Activated B cell treated with CpG ODN at 0.5 μM for 24 hours (primary cell): ENCODE results near the gene SMAD9. TPM values are rescaled to one million over a fixed set of nuclear protein-coding genes. Genes with fewer than 3 reads are reported as not detected.
"Not testable (repeated sequence)": the region's sequence is repeated elsewhere in the genome, so short reads cannot be mapped to it uniquely, and the experiment has no call there.

ENCODE experiments used
- ATAC-seq: fragments of 200-7000 bp; cut with Tn5 transposase; one replicate; pipeline ENCODE4 v1.10.0; 2021; ENCODE audit warnings: low read depth, mild to moderate bottlenecking, moderate library complexity
- CTCF ChIA-PET: fragments of 350-600 bp; sonication (Branson Sonifier 250); formaldehyde crosslinking; loops from one replicate; lab custom pipeline; 2021; ENCODE audit warnings: antibody characterized with exemption; lab: Charles Lee
- POLR2A ChIA-PET: fragments of 350-600 bp; sonication (Branson Sonifier 250); formaldehyde crosslinking; loops from one replicate; lab custom pipeline; 2021; ENCODE audit warnings: antibody characterized with exemption; lab: Charles Lee
- DNase-seq: peaks from one replicate; pipeline ENCODE4 v3.0.0; 2022
- H3K27ac Mint-ChIP-seq: one replicate; pipeline ENCODE4 v1.8.0; 2020; ENCODE audit warnings: mixed read lengths
- H3K27me3 Mint-ChIP-seq: one replicate; pipeline ENCODE4 v1.8.0; 2021; ENCODE audit warnings: mixed read lengths
- H3K36me3 Mint-ChIP-seq: one replicate; pipeline ENCODE4 v1.8.0; 2021; ENCODE audit warnings: low read depth, mixed read lengths
- H3K4me1 Mint-ChIP-seq: one replicate; pipeline ENCODE4 v1.8.0; 2021; ENCODE audit warnings: mixed read lengths
- H3K4me3 Mint-ChIP-seq: one replicate; pipeline ENCODE4 v1.8.0; 2020; ENCODE audit warnings: mild to moderate bottlenecking, mixed read lengths
- H3K9me3 Mint-ChIP-seq: one replicate; pipeline ENCODE4 v1.8.0; 2020; ENCODE audit warnings: mixed read lengths
- intact Hi-C: fragments of 100-400 bp; cut with micrococcal nuclease; formaldehyde crosslinking; loops from one replicate; pipeline ENCODE4 v1.15.1; 2024
- total RNA-seq: library from RNA; stranded (reverse); gene quantifications from 2 replicates; pipeline ENCODE4 v1.2.3, GENCODE V29; 2022
- TF ChIP-seq, protein P1 (sequence below): fragments of 200-600 bp; IDR thresholded peaks from one replicate; pipeline ENCODE4 v1.8.0; 2022; ENCODE audit warnings: antibody characterized with exemption, mild to moderate bottlenecking

Gene SMAD9
- total RNA-seq, 1 donor from 2014 or later = not detected

- Mint-ChIP-seq H3K27me3 (peaks cover 23% of the 10 kb centered on the region), H3K27ac (no peak overlapping the region), H3K36me3 (no peaks in the 10 kb centered on the region), H3K4me3 (no peak overlapping the region), H3K4me1 (no peaks in the 10 kb centered on the region), H3K9me3 (no peaks in the 10 kb centered on the region)
- POLR2A ChIA-PET = no interaction called here
- TF ChIP-seq, protein P1, sequence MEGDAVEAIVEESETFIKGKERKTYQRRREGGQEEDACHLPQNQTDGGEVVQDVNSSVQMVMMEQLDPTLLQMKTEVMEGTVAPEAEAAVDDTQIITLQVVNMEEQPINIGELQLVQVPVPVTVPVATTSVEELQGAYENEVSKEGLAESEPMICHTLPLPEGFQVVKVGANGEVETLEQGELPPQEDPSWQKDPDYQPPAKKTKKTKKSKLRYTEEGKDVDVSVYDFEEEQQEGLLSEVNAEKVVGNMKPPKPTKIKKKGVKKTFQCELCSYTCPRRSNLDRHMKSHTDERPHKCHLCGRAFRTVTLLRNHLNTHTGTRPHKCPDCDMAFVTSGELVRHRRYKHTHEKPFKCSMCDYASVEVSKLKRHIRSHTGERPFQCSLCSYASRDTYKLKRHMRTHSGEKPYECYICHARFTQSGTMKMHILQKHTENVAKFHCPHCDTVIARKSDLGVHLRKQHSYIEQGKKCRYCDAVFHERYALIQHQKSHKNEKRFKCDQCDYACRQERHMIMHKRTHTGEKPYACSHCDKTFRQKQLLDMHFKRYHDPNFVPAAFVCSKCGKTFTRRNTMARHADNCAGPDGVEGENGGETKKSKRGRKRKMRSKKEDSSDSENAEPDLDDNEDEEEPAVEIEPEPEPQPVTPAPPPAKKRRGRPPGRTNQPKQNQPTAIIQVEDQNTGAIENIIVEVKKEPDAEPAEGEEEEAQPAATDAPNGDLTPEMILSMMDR = no peak
- ATAC-seq (no peak), DNase-seq (no peak)
- CTCF ChIA-PET = interaction anchor here (0.6 kb wide), 1 partner anchor 52 kb away, joined by 3 read pairs; no protein-coding TSS in a partner anchor
- intact Hi-C loops = no loop called here
Observed at GRCh38 chr13:36887758-36888521, 32.1 kb downstream of the SMAD9 start.

DNA sequence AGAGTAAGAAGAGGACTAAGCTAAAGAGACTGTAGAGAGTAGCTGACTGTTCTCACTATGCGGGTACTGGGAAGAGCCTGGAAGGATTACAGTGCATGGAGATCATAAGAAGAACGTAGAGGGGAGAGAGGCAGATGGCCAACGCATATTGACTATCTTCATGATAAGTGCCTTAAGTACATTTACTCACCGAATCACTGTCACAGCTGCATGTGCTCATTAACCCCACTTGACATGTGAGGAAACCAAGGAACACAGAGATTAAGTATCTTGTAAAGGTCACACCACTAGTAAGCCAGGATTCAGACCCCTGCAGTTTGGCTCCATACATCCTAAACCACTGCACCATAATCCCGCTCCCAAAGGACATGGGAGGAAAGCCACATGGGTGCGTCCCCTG is 34.1 kb downstream of the SMAD9 start:
- H3K9me3 Mint-ChIP-seq = no peaks in the 10 kb centered on the region
- DNase-seq (no peak), ATAC-seq (no peak)
- no peaks in the 10 kb centered on the region for H3K36me3 Mint-ChIP-seq
- no peak overlapping the region for H3K27ac Mint-ChIP-seq
- no peak overlapping the region for H3K4me3 Mint-ChIP-seq
- H3K4me1 Mint-ChIP-seq = no peaks in the 10 kb centered on the region
- intact Hi-C loops = no loop called here
- TF ChIP-seq, protein P1 = no peak
- ChIA-PET POLR2A (no interaction called here), CTCF (no interaction called here)
- peaks cover 22% of the 10 kb centered on the region for H3K27me3 Mint-ChIP-seq

- TF ChIP-seq, protein P1 = no peak
- H3K9me3 Mint-ChIP-seq = no peaks in the 10 kb centered on the region
- CTCF ChIA-PET = no interaction called here
- H3K36me3 Mint-ChIP-seq = no peaks in the 10 kb centered on the region
- H3K4me3 Mint-ChIP-seq = no peak overlapping the region
- H3K4me1 Mint-ChIP-seq = no peaks in the 10 kb centered on the region
- H3K27me3 Mint-ChIP-seq = peaks cover 25% of the 10 kb centered on the region
- DNase-seq = no peak
- no peak for ATAC-seq
- intact Hi-C loops = no loop called here
- POLR2A ChIA-PET = no interaction called here
- H3K27ac Mint-ChIP-seq = no peak overlapping the region
Observed at GRCh38 chr13:36884235-36884634, 35.8 kb downstream of the SMAD9 start.

DNA sequence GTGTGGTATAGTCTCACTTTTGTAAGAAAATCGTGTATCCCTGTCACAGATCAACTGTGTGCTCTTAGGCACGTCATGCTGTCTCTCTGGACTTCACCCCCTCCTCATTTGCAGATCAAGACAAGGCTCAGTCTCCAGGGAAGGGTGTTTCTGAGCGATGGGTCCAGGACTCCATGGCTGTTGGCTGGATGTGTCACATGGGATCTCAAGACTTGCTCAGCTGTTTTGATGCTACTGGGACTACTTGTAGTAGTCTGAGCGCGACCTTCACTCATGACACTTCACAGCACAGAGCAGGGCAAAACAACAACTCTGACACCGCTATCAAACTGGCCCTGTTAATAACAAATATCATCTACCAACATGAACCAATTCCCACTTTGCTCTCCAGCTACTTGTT is 36.2 kb downstream of the SMAD9 start:
- Mint-ChIP-seq H3K4me1 (no peaks in the 10 kb centered on the region), H3K27ac (no peak overlapping the region)
- TF ChIP-seq, protein P1 = no peak

DNA sequence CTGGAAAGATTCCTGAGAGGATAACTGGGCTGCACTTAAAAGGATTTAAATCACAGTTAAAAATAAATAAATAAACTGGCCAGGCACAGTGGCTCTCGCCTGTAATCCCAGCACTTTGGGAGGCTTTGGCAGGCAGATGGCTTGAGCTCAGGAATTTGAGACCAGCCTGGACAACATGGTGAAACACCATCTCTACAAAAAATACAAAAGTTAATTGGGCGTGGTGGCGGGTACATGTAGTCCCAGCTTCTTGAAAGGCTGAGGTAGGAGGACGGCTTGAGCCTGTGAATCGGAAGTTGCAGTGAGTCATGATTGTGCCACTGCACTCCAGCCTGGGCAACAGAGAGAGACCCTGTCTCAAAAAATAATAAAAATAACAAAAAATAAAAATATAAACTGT is 36.6 kb downstream of the SMAD9 start:
- H3K4me3 Mint-ChIP-seq, H3K4me1 Mint-ChIP-seq, H3K36me3 Mint-ChIP-seq, CTCF ChIA-PET, POLR2A ChIA-PET, H3K27ac Mint-ChIP-seq, H3K9me3 Mint-ChIP-seq, intact Hi-C loops, DNase-seq, ATAC-seq: not testable (repeated sequence)
- peaks cover 24% of the 10 kb centered on the region for H3K27me3 Mint-ChIP-seq

More for the DNA sequence above, 36.2 kb downstream of the SMAD9 start:
- peaks cover 27% of the 10 kb centered on the region for H3K27me3 Mint-ChIP-seq
- intact Hi-C loops = no loop called here
- no peak overlapping the region for H3K4me3 Mint-ChIP-seq
- CTCF ChIA-PET = no interaction called here
- no peak for DNase-seq
- POLR2A ChIA-PET = no interaction called here
- H3K9me3 Mint-ChIP-seq = no peaks in the 10 kb centered on the region
- no peaks in the 10 kb centered on the region for H3K36me3 Mint-ChIP-seq
- ATAC-seq = no peak
